HL-60 (cell line): Measurements from ENCODE around the gene SLC5A5.
A peak's percentile ranks its signal among the peaks of the same experiment; 100 is the strongest.

Experiments used
- CTCF ChIP-seq: IDR thresholded peaks from one replicate; pipeline ENCODE4 v1.5.1; 2011; ENCODE audit warnings: low read length, control low read depth, inconsistent platforms; ENCODE audit not compliant: insufficient read depth
- GABPA ChIP-seq: IDR thresholded peaks from 2 replicates; pipeline ENCODE4 v1.6.1; 2012; ENCODE audit warnings: low read depth
- POLR2AphosphoS5 ChIP-seq: IDR thresholded peaks from 2 replicates; pipeline ENCODE4 v1.6.1; 2012; ENCODE audit warnings: low read depth
- REST ChIP-seq: IDR thresholded peaks from 2 replicates; pipeline ENCODE4 v1.6.1; 2012; ENCODE audit warnings: low read depth; ENCODE audit not compliant: insufficient replicate concordance
- SPI1 ChIP-seq: IDR thresholded peaks from 2 replicates; pipeline ENCODE4 v1.6.1; 2012; ENCODE audit warnings: low read depth, mild to moderate bottlenecking, borderline replicate concordance

- TF ChIP-seq CTCF (peak; percentile 87), POLR2AphosphoS5 (no peak), GABPA (no peak), REST (no peak), SPI1 (no peak)
Measured at GRCh38 chr19:17938092-17938845, 66.5 kb downstream of the SLC5A5 start.
